GM10266 (cell line): ENCODE measurements around the gene NETO2.
"Not testable (repeated sequence)": the region's sequence is repeated elsewhere in the genome, so short reads cannot be mapped to it uniquely, and the experiment has no call there.

Source experiments
- DNase-seq: peaks from one replicate; pipeline ENCODE4 v3.0.0; 2012; ENCODE audit errors: extremely low spot score
- TF ChIP-seq, protein P1 (sequence below): IDR thresholded peaks from 2 replicates; pipeline ENCODE4 v1.5.1; 2012; ENCODE audit warnings: mild to moderate bottlenecking, low read depth; ENCODE audit not compliant: control insufficient read depth, insufficient read depth; ENCODE audit errors: missing control alignments

The NETO2 gene

DNA sequence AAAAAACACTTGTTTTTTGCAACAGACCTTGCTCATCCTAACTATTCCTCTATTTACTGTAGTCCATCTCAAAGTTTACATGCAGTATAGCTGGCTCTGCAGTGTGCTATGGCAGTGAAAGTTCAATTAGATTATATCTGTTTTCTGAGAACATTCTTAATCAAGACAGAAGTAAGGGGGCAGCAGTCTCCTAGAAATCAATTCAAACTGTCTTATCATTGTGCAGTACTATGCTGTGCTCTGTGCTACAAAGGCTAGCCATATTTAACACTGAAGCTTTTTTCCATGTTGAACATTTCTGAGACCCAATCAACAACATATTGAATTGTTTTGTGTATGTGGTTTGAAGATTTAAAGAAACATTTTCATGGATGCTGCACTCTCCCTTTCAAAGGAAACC lies 11.4 kb downstream of the NETO2 start:
- DNase-seq = no peak
- TF ChIP-seq, protein P1, sequence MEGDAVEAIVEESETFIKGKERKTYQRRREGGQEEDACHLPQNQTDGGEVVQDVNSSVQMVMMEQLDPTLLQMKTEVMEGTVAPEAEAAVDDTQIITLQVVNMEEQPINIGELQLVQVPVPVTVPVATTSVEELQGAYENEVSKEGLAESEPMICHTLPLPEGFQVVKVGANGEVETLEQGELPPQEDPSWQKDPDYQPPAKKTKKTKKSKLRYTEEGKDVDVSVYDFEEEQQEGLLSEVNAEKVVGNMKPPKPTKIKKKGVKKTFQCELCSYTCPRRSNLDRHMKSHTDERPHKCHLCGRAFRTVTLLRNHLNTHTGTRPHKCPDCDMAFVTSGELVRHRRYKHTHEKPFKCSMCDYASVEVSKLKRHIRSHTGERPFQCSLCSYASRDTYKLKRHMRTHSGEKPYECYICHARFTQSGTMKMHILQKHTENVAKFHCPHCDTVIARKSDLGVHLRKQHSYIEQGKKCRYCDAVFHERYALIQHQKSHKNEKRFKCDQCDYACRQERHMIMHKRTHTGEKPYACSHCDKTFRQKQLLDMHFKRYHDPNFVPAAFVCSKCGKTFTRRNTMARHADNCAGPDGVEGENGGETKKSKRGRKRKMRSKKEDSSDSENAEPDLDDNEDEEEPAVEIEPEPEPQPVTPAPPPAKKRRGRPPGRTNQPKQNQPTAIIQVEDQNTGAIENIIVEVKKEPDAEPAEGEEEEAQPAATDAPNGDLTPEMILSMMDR = no peak

DNA sequence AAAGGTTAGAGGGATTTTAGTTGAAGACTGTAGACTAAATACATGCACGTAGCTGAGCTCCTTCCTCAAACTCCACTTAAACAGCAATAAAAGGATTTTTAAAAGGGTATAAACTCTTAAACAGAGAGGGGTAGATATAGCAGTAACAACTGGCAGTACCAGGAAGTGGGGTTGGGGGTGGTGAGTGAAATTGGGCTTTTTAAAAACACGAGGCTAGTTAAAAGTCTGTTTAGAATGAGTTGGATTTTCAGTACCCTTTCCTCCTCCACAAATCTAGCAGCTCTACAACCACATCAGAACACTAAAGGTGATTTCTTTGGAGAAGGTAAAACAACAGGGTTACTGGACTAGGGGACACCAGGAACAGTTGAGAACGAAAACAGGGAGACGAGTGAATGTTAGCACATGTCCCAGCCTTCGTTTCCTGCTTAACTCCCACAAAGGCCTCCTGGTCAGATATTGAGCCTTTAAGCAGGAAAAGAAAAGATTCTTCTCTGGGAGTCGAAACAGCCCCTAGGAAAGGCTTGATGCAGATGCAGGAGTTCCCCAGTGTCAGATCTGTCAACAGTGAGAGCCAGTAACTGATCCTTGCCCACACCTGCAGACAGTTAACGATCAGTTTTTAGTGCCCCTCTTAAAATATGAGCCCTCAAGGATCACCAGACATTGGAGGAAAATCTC lies 13.8 kb downstream of the NETO2 start:
- TF ChIP-seq, protein P1 = no peak
- no peak for DNase-seq

DNA sequence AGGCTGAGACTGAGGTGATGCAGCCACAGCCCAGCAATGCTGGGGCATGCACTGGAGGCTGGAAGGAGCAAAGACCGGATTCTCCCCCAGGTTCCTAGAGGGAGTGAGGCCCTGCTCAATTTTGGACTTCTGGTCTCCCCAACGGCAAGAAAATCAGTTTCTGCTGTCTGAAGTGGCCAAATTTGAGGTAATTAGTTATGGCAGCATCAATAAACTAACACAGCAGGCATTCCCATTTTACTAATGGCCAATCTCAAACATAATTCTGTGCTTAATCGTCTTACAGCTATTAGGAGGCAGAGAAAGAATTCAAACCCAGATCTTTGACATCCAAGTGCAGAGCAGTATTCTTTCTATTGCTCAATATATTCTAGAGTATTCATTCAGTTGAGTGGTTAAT lies 16.2 kb downstream of the NETO2 start:
- DNase-seq = no peak
- TF ChIP-seq, protein P1 = no peak

DNA sequence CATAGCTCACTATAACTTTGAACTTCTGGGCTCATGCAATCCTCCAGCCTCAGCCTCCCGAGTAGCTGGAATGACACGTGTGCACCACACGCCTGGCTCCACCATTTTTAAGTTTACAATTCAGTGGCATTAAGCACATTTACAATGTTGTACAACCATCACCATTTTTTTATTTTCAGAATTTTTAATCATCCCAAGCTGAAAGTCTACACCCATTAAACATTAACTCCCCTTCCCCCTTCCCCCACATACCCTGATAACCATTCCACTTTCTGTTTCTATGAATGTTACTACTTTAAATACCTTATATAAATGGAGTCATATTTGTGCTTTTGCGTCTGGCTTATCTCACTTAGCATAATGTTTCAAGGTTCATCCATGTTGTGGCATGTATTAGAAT lies 18.0 kb downstream of the NETO2 start:
- TF ChIP-seq, protein P1 = no peak
- no peak for DNase-seq

DNA sequence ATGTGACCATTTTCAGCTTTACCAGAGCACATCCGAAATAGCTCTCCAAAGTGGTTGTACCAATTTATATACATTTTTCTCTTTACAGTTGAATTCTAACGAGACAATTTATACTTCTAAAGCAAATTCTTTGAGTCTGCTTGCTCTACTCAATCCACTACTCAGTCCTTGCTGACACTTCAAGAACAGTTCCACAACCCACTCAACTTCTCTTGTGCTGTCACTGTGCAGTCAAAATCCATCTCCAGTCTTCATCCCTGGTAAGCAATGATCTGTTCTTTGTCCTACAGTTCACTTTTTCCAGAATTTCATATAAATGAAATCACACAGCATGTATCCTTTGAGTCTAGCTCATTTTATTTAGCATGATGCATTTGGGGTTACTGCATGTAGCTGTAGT lies 30.6 kb downstream of the NETO2 start:
- TF ChIP-seq, protein P1 = no peak

DNA sequence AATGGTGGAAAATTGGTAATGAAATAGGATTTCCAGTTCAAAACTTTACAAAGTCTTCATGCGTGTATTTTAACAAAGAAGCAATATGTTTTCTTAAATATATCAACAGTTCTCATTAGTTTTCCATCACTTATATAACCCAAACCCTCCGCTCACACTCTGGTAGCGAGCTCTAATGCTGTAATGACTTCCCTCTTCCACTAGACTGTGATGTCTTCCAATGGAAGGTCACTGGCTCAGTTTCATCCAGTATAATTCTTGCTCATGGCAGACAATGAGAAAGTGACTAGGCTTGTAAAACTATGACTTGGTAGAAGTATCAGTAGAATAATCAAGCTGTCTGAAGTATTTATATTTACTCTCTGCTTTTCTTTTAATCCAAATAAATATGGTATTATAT lies 32.8 kb downstream of the NETO2 start:
- no peak for DNase-seq
- TF ChIP-seq, protein P1 = no peak

More for the DNA sequence above, 30.6 kb downstream of the NETO2 start:
- no peak for DNase-seq

DNA sequence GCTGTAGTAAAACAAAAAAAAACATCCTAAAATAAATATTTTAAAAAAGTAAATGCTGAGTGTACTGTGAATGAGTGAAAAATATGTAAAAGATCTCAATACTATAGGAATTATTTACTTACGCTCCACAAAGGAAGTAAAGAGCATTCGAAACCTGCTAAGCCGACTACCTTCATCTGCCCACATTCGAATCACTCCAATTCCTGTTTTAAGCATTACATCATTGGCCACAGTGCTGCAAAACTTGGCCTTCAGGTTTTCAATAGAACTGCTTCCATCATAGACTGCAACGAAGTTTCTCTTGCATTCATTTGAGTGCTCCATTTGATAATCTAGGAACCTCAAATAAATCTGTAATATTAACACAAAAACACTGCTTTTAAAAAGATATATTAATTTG lies 34.4 kb downstream of the NETO2 start:
- TF ChIP-seq, protein P1 = no peak
- DNase-seq = no peak

DNA sequence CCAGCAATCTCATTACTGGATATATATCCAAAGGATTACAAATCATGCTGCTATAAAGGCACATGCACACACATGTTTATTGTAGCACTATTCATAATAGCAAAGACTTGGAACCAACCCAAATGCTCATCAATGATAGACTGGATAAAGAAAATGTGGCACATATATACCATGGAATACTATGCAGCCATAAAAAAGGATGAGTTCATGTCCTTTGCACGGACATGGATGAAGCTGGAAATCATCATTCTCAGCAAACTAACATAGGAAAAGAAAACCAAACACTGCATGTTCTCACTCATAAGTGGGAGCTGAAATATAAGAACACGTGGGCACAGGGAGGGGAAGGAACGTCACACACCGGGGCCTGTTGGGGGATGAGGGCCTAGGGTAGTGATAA lies 40.8 kb downstream of the NETO2 start:
- DNase-seq = not testable (repeated sequence)

DNA sequence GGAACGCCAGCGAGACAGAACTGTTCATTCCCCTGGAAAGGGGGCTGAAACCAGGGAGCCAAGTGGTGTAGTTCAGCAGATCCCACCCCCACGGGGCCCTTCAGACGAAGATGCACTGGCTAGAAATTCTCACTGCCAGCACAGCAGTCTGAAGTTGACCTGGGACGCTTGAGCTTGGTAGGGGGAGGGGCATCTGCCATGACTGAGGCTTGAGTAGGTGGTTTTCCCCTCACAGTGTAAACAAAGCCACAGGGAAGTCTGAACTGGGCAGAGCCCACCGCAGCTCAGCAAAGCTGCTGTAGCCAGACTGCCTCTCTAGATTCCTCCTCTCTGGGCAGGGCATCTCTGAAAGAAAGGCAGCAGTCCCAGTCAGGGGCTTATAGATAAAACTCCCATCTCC lies 46.6 kb downstream of the NETO2 start:
- not testable (repeated sequence) for DNase-seq
